ENCODE results near the gene GREB1. TPM values are rescaled to one million over a fixed set of nuclear protein-coding genes. Genes with fewer than 3 reads are reported as not detected.

Gene GREB1
- total and polyA plus RNA-seq, 2 donors (not counting 1 experiment from before 2014, with no cell fraction given): 0.04 to 0.39 TPM

- Mint-ChIP-seq H3K9me3 (ENCODE audit: insufficient read depth) (no peaks in the 10 kb centered on the region), H3K4me1 (no peaks in the 10 kb centered on the region), H3K27ac (no peak overlapping the region), H3K27me3 (peaks cover 12% of the 10 kb centered on the region), H3K4me3 (no peak overlapping the region)
- Histone ChIP-seq H4K20me1 (ENCODE audit: control insufficient read depth, insufficient read depth, low read length, poor library complexity, severe bottlenecking) (no peaks in the 10 kb centered on the region), H3K4me1 (ENCODE audit: control insufficient read depth in 2 of 2, insufficient read depth in 2 of 2, low read length in 2 of 2) (no peaks in the 10 kb centered on the region), H3K4me3 (ENCODE audit: control extremely low read depth in 1 of 5, extremely low read depth in 1 of 5, insufficient read depth in 1 of 5, low read depth in 2 of 5, low read length in 4 of 5) (no peak overlapping the region), H3K79me2 (ENCODE audit: control insufficient read depth, insufficient read depth, low read length) (no peaks in the 10 kb centered on the region), H3K9me3 (ENCODE audit: control extremely low read depth in 1 of 3, control insufficient read depth in 2 of 3, insufficient read depth in 1 of 3, low read length in 2 of 3) (no peaks in the 10 kb centered on the region), H3K9ac (ENCODE audit: low read length) (no peak overlapping the region), H3K27ac (ENCODE audit: low read length in 2 of 2) (no peak overlapping the region), H3K4me2 (replicated peaks; ENCODE audit: low read depth, low read length, poor library complexity, severe bottlenecking) (no peak overlapping the region), H3K27me3 (replicated peaks in 1 of 4; ENCODE audit: control extremely low read depth in 1 of 4, control insufficient read depth in 3 of 4, insufficient read depth in 4 of 4, low read length in 3 of 4) (peaks cover 0 to 4% (median 2%) of the 10 kb centered on the region in 4 experiments), H3K36me3 (replicated peaks in 1 of 2; ENCODE audit: control extremely low read depth in 1 of 2, control insufficient read depth in 1 of 2, extremely low read depth in 1 of 2, insufficient read depth in 2 of 2, low read length in 1 of 2) (no peaks in the 10 kb centered on the region), H2AFZ (ENCODE audit: insufficient read depth, low read depth, low read length, poor library complexity, severe bottlenecking) (no peak overlapping the region)
- ATAC-seq (ENCODE audit: low read depth) (no peak), DNase-seq (no peak)
- TF ChIP-seq, protein P1, sequence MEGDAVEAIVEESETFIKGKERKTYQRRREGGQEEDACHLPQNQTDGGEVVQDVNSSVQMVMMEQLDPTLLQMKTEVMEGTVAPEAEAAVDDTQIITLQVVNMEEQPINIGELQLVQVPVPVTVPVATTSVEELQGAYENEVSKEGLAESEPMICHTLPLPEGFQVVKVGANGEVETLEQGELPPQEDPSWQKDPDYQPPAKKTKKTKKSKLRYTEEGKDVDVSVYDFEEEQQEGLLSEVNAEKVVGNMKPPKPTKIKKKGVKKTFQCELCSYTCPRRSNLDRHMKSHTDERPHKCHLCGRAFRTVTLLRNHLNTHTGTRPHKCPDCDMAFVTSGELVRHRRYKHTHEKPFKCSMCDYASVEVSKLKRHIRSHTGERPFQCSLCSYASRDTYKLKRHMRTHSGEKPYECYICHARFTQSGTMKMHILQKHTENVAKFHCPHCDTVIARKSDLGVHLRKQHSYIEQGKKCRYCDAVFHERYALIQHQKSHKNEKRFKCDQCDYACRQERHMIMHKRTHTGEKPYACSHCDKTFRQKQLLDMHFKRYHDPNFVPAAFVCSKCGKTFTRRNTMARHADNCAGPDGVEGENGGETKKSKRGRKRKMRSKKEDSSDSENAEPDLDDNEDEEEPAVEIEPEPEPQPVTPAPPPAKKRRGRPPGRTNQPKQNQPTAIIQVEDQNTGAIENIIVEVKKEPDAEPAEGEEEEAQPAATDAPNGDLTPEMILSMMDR (IDR thresholded peaks at IDR 0.05): no peak
- no peak for TF ChIP-seq EZH2 (IDR thresholded peaks at IDR 0.05; ENCODE audit: borderline replicate concordance, insufficient read depth, low read depth, low read length, poor library complexity, severe bottlenecking)
- intact Hi-C loops (cut with micrococcal nuclease): no loop called here
- ChIA-PET POLR2A (no interaction called here), CTCF (no interaction called here)
- 46% methylated on average over 1 of the region's 2 CpGs for WGBS (ENCODE audit: insufficient coverage)
Observed at GRCh38 chr2:11649093-11649492, 115.2 kb downstream of the GREB1 start.

DNA sequence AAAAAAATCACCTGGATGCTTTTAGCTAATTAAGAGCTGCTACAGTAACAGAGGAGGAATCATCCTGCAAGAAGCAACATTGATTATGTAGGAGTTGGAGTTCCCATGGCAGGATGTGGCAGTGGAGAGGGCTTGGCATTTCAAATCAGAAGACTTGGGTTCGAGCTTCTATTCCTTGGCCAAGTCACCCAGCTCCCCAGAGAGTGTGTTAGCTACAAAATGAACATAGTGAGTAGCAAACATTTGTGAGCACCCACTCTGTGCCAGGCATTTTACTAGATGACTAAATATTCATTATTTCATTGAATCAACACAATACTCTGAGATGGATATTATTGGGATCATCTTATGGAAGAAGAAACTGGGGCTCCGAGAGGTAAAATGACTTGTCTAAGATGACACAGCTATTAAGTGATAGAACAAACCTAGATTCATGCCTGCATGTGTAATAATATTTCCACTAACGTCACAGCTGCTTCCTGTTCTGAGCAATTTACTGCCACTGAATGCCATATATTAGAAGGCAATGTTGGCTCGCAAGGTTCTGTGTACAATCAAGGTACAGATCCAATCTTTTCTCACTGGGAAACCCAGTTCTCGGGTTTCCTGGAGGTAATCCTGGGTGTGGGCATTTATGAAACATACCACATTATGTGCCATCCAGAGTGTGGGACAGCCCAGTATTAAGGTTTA lies 118.2 kb downstream of the GREB1 start:
- H2AFZ ChIP-seq (ENCODE audit: insufficient read depth, low read depth, low read length, poor library complexity, severe bottlenecking): no peak overlapping the region
- no peaks in the 10 kb centered on the region for H3K4me1 Mint-ChIP-seq
- H3K27ac ChIP-seq (ENCODE audit: low read length in 2 of 2): no peak overlapping the region
- peaks cover 13% of the 10 kb centered on the region for H3K27me3 Mint-ChIP-seq
- H3K27me3 ChIP-seq (replicated peaks in 1 of 4; ENCODE audit: control extremely low read depth in 1 of 4, control insufficient read depth in 3 of 4, insufficient read depth in 4 of 4, low read length in 3 of 4): peaks cover 0 to 3% (median 0%) of the 10 kb centered on the region in 4 experiments
- H3K9me3 Mint-ChIP-seq (ENCODE audit: insufficient read depth): no peaks in the 10 kb centered on the region
- H3K9me3 ChIP-seq (ENCODE audit: control extremely low read depth in 1 of 3, control insufficient read depth in 2 of 3, insufficient read depth in 1 of 3, low read length in 2 of 3): no peaks in the 10 kb centered on the region
- ChIA-PET POLR2A (no interaction called here), CTCF (interaction anchor here (1.2 kb wide), 1 partner anchor 128 kb away, joined by 3 read pairs; no protein-coding TSS in a partner anchor)
- WGBS (ENCODE audit: insufficient coverage): no CpG with 5 or more reads among the region's 5 CpGs
- H4K20me1 ChIP-seq (ENCODE audit: control insufficient read depth, insufficient read depth, low read length, poor library complexity, severe bottlenecking): no peaks in the 10 kb centered on the region
- no peak overlapping the region for H3K9ac ChIP-seq (ENCODE audit: low read length)
- no peaks in the 10 kb centered on the region for H3K79me2 ChIP-seq (ENCODE audit: control insufficient read depth, insufficient read depth, low read length)
- H3K4me1 ChIP-seq (ENCODE audit: control insufficient read depth in 2 of 2, insufficient read depth in 2 of 2, low read length in 2 of 2): no peaks in the 10 kb centered on the region
- H3K4me2 ChIP-seq (replicated peaks; ENCODE audit: low read depth, low read length, poor library complexity, severe bottlenecking): no peak overlapping the region
- no peak overlapping the region for H3K4me3 ChIP-seq (ENCODE audit: control extremely low read depth in 1 of 5, extremely low read depth in 1 of 5, insufficient read depth in 1 of 5, low read depth in 2 of 5, low read length in 4 of 5)
- no peak for DNase-seq
- H3K36me3 ChIP-seq (replicated peaks in 1 of 2; ENCODE audit: control extremely low read depth in 1 of 2, control insufficient read depth in 1 of 2, extremely low read depth in 1 of 2, insufficient read depth in 2 of 2, low read length in 1 of 2): no peaks in the 10 kb centered on the region
- no peak for ATAC-seq (ENCODE audit: low read depth)
- intact Hi-C loops (cut with micrococcal nuclease): no loop called here
- no peak overlapping the region for H3K4me3 Mint-ChIP-seq
- H3K27ac Mint-ChIP-seq: no peak overlapping the region
- no peak for TF ChIP-seq EZH2 (IDR thresholded peaks at IDR 0.05; ENCODE audit: borderline replicate concordance, insufficient read depth, low read depth, low read length, poor library complexity, severe bottlenecking)
- TF ChIP-seq, protein P1 (IDR thresholded peaks at IDR 0.05): no peak

Data from B cell (primary cell).